ENCODE data around the gene PXMP4. TPM values are rescaled to one million over a fixed set of nuclear protein-coding genes. Genes with fewer than 3 reads are reported as not detected.

Gene PXMP4, protein sequence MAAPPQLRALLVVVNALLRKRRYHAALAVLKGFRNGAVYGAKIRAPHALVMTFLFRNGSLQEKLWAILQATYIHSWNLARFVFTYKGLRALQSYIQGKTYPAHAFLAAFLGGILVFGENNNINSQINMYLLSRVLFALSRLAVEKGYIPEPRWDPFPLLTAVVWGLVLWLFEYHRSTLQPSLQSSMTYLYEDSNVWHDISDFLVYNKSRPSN
- 2.4 and 3.3 TPM in 2 replicates for total RNA-seq

DNA sequence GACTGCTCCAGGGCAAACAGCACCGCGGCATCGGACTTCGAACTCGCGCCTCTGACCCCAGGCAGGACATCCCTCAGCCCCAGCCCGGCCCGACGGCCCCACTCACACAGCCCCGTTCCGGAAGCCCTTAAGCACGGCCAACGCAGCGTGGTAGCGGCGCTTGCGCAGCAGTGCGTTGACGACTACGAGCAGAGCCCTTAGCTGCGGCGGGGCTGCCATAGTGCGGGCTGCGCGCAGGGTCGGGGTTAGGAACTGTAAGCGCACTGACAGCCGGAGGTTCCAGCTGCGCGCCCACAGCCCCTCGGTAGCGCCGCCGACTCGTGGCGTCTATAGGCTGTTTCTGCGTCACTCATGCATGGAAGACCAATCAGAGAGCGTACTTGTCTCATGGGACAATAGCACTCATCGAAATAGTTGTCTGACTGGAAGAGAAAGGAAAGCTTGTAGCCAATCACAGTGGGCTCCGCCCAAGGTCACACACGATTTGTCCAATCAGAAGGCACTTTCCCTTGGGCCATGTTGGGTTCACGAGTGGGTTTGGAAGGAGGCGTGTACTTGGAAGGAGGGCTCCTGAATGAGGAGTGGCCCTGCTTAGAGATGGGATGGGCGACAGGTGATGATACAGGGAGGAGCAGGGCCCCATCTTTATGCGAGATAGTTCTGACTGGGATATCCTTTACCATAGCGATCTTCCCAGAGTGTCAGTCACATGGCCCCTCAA is at the start of gene PXMP4:
Gene PXMP4 (minus strand): TSS at position 322 of the 721 bp plus-strand sequence. CDS start 103 bp downstream, at position 219.
- H3K36me3 ChIP-seq (ENCODE audit: control insufficient read depth, insufficient read depth, low read length): no peaks in the 10 kb centered on the region
- DNase-seq (ENCODE audit: low read depth) (peak; percentile 95), FAIRE-seq (no peak)
- H3K4me3 ChIP-seq (ENCODE audit: low read depth, low read length): peak within 1 kb of the TSS; percentile 54
- H3K27me3 ChIP-seq (ENCODE audit: control insufficient read depth, insufficient read depth, low read length): no peaks in the 10 kb centered on the region
- TF ChIP-seq, protein P1, sequence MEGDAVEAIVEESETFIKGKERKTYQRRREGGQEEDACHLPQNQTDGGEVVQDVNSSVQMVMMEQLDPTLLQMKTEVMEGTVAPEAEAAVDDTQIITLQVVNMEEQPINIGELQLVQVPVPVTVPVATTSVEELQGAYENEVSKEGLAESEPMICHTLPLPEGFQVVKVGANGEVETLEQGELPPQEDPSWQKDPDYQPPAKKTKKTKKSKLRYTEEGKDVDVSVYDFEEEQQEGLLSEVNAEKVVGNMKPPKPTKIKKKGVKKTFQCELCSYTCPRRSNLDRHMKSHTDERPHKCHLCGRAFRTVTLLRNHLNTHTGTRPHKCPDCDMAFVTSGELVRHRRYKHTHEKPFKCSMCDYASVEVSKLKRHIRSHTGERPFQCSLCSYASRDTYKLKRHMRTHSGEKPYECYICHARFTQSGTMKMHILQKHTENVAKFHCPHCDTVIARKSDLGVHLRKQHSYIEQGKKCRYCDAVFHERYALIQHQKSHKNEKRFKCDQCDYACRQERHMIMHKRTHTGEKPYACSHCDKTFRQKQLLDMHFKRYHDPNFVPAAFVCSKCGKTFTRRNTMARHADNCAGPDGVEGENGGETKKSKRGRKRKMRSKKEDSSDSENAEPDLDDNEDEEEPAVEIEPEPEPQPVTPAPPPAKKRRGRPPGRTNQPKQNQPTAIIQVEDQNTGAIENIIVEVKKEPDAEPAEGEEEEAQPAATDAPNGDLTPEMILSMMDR (IDR thresholded peaks at IDR 0.05; ENCODE audit: insufficient read depth, low read length, severe bottlenecking): no peak

DNA sequence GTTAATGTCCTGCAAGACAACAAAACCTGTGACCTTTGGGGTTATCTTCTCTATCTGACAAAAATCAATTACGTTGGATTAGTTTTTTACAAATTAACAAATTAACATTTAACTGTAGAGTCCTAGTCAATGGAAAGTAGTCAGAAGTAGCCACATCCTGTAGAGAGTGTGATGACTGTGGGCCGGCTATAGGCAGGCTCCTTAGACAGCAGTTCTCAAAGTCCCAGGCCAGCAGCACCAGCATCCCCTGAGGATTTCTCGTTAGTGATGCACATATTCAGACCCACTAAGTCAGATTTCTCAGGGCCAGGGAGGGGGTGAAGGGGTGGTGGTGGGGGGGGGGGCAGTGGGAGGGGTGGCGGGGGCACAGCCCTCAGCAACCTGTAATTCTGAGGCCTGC is 48.9 kb upstream of the PXMP4 start:
- FAIRE-seq (no peak), DNase-seq (ENCODE audit: low read depth) (no peak)
- TF ChIP-seq, protein P1 (IDR thresholded peaks at IDR 0.05; ENCODE audit: insufficient read depth, low read length, severe bottlenecking): no peak
- H3K27me3 ChIP-seq (ENCODE audit: control insufficient read depth, insufficient read depth, low read length): no peaks in the 10 kb centered on the region
- no peak overlapping the region for H3K4me3 ChIP-seq (ENCODE audit: low read depth, low read length)
- H3K36me3 ChIP-seq (ENCODE audit: control insufficient read depth, insufficient read depth, low read length): peaks cover 4% of the 10 kb centered on the region

DNA sequence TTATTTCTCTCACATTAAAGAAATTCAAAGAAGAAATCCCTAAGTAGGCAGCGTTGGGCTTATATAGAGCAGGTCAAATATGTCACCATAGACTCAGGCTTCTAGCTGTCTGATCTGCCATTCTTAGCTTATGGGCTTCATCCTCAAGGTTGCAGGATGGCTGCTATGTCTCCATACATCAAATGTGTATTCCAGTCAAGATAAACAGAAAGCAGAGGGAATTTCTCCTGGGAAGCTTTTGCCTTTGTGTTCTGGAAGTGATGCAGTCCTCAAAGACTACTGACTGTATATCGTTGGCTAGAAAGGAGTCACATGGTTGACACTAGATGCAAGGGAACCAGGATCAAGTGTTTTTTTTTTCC is 47.6 kb upstream of the PXMP4 start:
- FAIRE-seq (no peak), DNase-seq (ENCODE audit: low read depth) (no peak)
- Histone ChIP-seq H3K27me3 (ENCODE audit: control insufficient read depth, insufficient read depth, low read length) (no peaks in the 10 kb centered on the region), H3K36me3 (ENCODE audit: control insufficient read depth, insufficient read depth, low read length) (peaks cover 4% of the 10 kb centered on the region), H3K4me3 (ENCODE audit: low read depth, low read length) (no peak overlapping the region)
- TF ChIP-seq, protein P1 (IDR thresholded peaks at IDR 0.05; ENCODE audit: insufficient read depth, low read length, severe bottlenecking): no peak

DNA sequence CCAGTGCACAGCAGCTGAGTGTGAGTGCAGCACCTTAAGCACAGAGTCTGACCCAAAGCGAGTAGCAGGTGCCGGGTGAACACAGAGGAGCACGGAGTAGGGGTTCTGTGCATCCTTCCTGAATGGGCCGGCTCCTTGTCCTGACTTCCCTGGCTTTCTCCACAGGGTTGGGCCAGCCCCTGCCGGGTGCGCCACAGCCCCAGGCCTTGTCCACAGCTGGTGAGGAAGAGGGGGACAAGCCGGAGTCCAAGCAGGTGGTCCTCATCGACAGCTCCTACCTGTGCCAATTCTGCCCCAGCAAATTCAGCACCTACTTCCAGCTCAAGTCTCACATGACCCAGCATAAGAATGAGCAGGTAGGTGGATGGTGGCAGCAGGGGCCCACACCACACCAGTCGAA is 46.6 kb upstream of the PXMP4 start:
- Histone ChIP-seq H3K27me3 (ENCODE audit: control insufficient read depth, insufficient read depth, low read length) (no peaks in the 10 kb centered on the region), H3K36me3 (ENCODE audit: control insufficient read depth, insufficient read depth, low read length) (peaks cover 4% of the 10 kb centered on the region), H3K4me3 (ENCODE audit: low read depth, low read length) (no peak overlapping the region)
- FAIRE-seq (no peak), DNase-seq (ENCODE audit: low read depth) (no peak)
- TF ChIP-seq, protein P1 (IDR thresholded peaks at IDR 0.05; ENCODE audit: insufficient read depth, low read length, severe bottlenecking): no peak

DNA sequence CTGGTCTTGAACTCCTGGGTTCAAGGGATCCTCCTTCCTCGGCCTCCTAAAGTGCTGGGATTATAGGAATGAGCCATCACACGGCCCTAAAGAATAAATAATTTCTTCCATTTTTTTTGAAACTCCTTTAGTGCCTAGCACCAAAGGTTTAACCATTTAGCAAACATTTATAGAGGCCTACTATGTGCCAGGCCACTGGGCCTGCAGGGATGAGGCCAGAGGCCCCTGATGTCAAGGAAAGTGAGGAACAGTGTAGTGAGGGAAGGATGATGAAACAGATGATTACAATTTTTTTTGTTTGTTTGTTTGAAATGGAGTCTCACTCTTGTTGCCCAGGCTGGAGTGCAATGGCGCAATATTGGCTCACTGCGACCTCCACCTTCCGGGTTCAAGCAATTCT is 45.5 kb upstream of the PXMP4 start:
- no peak overlapping the region for H3K4me3 ChIP-seq (ENCODE audit: low read depth, low read length)
- no peak for DNase-seq (ENCODE audit: low read depth)
- no peaks in the 10 kb centered on the region for H3K27me3 ChIP-seq (ENCODE audit: control insufficient read depth, insufficient read depth, low read length)
- peaks cover 6% of the 10 kb centered on the region for H3K36me3 ChIP-seq (ENCODE audit: control insufficient read depth, insufficient read depth, low read length)
- FAIRE-seq: no peak
- TF ChIP-seq, protein P1 (IDR thresholded peaks at IDR 0.05; ENCODE audit: insufficient read depth, low read length, severe bottlenecking): no peak

All from bronchial epithelial cell (primary cell).